Activated naive CD8-positive, alpha-beta T cell treated with anti-CD3 and anti-CD28 coated beads, Interleukin-2, amount 50 U/mL, for 16 hours (primary cell): ENCODE measurements around the gene NUP88.
"Not testable (repeated sequence)": the region's sequence is repeated elsewhere in the genome, so short reads cannot be mapped to it uniquely, and the experiment has no call there.

Source experiments
- DNase-seq: peaks from one replicate; pipeline ENCODE4 v3.0.0-alpha.2; 2020; ENCODE audit warnings: low read depth, low spot score

Gene NUP88

DNA sequence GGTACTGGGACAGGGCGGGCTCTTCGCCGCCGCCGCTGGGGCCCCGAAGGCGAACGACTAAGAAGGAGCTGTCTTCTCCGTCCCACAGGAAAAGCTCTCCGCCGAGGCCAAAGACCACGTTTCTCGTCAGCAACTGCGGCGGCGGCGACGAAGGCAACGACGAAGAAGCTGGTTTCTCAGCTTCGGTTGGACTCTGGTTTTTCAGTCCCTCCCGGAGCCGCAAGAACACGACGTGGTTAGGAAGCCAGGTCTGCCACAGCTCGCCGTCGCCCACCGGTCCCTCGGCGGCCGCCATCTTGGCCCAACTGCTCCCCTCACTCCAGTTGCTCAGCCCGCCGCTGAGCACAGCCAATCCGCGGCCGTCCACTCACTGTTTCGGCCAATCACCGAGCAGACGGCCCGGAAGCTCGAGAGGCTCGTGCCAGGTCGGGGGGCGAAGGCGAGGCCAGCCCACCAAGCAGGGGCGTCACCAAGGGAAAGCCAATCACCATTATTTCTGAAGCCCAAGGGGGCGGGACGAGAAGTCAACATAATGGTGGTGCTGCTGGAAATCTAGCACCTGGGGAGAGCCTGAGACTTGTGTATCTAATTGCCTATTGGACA is at the start of gene NUP88:
TSS of gene NUP88 (minus strand) at position 307 of the 603 bp plus-strand sequence. CDS start at position 295, 12 bp downstream.
- DNase-seq, result peak; percentile 97

DNA sequence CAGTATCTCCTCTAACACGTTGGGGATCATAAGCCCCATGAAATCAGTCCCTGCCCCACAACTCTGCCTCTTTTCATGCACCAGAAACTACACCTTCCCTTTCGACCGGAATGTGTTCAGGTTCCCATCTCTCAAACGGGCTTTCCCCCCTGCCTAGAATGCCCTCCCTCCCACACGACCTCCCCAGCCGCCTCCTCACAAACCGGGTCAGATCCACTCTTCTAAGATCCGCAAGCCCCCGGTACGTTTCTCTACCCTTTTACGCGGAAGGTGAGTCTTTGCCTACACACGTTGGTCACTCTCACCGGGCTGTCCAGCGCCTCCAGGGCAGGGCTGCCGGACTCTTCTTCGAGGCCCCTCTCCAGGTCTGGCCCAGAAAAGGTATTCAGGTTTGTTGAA is 48.6 kb upstream of the NUP88 start:
- no peak for DNase-seq

DNA sequence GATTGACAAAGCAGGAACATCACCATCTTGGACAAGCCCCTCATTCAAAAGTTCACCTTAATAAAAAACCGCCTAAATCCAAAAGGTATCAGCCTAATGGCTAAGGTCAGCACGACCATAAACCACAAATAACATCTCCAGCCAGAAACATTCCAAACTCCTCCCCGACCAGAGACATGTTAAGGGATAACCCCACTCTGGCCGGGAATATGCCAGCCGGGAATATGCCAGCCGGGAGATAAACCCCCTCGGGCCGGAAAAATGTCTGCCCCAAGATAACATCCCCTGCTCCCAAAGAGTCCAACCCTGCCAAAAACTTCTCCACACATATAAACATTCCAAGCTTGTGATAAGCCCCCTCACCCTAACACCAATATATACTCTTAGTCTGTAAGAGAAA is 48.0 kb upstream of the NUP88 start:
- no peak for DNase-seq

DNA sequence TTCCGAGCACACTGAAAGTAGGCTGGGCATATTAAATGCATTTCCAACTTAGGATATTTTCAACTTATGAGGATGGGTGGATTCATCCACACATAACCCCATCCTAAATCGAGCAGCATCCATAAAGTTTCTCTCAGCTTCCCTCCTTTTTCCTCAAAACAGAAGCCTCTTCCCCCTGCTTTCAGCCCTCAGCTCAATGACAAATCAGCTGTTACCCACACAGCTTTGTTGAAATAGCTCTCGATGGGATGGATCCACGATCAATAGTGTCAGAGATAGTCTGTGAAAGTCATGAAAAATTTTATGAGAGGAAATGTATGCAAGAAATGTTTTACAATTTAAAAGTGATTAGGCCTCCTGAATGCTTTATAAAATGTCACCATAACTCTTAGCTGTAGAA is 46.8 kb upstream of the NUP88 start:
- no peak for DNase-seq

DNA sequence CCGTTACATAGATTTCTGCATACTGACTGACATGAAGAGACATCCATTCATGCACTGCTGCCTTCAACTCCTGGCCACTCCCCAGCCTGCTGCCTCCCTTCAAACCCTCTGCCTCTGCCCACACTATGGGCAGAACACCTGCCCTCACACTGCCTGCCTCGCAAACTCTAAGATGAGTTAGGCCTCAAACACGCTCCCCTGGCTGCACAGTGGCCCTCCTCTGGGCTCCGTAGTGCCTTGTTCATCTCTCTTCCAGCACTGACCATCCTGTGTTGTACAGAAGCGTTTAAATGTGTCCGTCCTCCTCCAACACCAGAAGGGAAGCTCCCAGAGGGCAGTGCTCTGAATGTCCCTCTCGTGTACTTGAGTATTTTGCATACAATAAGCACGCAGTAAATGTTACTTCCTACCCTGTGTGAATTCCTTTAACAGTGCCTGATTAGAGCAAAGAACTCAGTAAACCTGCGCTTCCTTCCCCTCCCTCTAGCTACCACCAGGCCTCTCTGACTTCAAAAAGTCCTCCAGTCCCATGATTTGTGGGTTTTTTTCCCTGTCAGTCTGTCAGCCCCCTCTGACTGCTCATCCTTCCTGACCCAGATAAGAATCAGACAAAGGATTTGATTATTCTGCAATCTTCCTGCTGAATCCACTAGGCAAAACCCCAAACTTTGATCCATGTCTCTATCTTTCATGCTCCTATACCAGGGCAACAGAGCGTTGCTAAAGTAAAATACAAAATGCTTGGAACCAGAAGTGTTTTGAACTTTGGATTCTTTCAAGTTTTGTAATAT is 45.5 kb upstream of the NUP88 start:
- no peak for DNase-seq

DNA sequence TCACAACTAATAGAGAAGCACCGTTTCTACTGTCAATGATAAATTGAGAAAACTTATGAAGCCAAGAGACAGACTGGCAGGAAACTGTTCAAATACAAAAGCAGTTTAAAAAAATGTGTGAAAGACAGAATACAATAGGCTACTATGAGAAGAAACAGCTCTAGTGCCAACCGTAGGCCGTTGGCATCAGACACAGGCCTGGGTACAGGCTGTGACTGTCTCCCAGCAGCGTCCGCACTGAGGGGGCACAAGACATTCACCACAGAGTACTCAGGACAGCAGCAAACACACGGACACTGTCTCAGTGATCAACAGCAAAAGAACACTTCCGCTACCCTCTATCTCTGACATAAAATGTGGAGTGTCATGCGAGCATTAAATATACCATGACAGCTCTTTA is 27.3 kb upstream of the NUP88 start:
- DNase-seq, result no peak

DNA sequence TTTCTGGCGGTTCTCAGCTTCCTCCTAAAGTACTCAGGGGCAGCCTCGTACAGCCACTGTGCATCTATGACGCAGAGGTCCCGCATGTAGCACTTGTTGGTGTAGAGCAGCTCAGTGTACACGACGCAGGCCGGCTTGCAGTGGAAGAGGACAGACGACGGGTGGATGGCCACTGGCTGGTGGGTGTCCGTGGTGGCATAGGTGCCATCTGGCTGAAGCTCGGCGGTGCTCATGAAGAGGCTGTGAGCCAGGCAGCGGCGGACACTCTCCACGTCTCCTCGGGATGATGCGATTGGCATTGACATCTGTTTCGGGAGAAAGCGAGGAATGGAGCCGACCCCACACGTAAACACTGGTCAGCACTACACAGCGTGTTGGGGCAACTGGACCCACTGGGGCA is 24.7 kb upstream of the NUP88 start:
- no peak for DNase-seq

DNA sequence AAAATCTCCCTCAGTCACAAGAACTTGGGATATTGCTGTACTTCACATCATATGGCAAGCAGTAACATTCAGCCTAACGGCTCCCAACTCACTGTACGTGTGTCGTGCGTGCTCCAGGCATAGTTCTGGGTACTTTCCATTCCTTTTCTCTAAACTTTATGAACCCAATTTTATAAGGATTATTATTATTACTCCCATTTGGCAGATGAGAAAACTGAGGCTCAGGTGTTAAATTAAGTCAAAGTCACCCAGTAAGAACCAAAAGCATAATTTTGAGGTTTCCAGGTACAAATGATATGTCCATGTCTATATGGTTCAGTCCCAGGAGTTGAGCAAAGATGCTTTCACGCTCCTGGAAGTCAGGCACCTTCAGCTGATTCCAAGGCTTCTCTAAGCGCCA is 24.3 kb upstream of the NUP88 start:
- DNase-seq, result no peak

DNA sequence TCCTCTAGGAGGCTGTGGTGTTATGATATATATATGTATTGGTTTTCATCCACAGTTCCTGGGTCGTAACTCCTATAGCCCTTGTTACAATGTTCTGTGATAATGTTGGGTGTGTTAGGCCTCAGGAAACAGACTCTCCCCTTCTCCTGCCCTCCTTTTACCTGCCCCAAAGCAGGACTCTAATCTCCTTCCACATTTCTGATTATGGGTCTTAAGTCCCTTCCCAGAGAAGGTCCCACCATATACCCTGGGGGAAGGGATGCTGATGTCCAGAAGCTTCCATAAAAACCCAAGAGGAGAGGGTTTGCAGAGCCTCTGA is 19.9 kb upstream of the NUP88 start:
- no peak for DNase-seq

DNA sequence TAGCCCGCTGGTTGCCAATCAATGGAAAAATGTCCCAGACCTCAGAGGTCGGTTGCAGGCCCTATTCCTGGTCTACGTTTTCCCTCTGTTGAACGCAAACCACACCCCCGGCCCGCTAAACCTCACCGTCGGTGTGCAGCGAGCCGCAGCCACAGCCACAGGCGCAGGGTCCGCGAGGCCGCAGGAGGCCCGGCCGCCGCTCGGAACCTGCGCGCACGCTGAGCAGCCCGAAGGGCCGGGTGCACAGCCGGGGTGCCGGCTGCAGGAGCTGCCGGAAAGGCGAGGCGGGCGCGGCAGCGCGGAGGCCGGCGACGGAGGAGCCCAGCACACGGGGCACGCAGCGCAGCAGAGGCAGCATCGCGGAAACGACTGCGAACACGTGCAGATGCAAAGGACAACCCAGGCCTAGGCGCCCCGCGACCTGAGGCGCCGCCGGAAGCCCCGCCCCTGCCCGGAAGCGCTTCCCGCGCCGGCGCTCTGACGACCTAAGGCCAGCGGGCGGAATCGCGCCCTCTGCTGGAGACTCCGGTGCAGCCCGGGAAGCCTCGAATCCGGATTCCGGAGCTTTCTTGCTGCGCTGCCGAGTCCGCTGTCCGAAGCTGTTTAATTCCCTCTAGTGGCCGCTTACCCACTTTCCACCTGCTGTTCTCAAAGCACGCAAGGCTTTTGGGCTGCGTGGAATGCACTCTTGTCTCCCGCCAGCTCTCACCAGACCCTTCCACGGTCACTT is 19.4 kb upstream of the NUP88 start, which contains the start of gene C1QBP:
TSS of gene C1QBP (minus strand) at position 440 of the 730 bp plus-strand sequence. CDS start at position 358, 82 bp downstream.
- peak; percentile 81 for DNase-seq

DNA sequence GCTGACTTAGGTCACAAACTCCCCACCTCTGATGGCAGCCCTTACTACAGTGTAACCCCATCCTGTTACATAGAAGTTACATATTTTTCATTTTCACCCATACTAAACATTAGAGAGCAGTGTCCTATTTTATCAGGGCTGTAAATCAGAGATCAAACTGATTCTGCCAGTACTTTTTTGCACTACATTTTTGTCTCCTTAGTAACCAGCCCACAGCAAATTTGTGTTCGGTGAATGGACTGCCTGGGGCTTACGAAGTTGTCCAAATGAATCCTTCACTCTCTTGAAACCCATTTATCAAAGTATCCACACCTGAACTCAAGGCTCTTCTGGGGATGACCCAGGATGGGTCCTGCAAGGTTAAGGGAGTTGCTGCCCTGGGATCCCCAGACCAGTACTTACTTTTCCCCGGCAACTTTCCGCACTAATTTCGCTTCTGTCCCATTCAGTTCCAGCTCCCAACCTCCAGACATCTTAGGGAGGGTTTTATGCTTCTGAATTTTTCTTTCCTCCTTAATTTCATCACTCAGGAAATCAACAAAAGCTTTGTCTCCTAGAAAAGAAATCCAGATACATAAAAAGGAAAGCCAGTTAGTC is 18.4 kb upstream of the NUP88 start:
- DNase-seq, result no peak

DNA sequence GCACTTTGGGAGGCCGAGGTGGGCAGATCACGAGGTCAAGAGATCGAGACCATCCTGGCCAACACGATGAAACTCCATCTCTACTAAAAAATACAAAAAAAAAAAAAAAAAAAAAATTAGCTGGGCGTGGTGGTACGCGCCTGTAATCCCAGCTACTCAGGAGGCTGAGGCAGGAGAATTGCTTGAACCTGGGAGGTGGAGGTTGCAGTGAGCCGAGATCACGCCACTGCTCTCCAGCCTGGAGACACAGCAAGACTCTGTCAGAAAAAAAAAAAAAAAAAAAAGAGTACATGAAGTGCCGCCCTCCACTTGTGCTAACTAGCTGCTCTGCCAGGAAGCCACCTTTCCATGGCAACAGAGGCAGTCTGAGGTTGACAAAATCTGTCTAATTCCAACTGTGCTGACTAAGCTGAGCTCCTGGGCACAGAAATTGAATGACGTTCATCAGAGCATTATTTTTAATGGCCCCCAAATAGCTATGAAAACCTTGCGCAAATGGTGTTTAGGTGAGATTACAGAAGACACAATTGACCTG is 16.4 kb upstream of the NUP88 start:
- not testable (repeated sequence) for DNase-seq

DNA sequence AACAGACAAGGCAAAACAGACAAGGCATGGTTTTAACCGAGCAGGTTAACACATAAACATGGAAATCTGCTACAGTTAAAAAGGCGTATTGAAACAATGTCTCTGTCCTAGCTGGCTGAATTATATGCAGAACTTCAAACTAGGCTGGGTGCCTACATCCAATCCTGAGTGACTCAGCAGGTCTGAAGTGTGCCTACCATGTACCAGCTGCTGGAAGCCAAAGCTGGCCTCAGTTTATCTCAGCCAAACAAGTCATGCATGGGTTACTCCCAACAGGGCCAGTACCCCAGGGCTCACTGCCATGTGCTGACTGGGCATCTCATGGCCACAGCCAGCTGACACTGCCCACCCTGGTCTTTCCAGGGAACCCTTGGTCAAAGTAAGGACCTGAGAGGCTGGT is 15.5 kb upstream of the NUP88 start:
- no peak for DNase-seq

DNA sequence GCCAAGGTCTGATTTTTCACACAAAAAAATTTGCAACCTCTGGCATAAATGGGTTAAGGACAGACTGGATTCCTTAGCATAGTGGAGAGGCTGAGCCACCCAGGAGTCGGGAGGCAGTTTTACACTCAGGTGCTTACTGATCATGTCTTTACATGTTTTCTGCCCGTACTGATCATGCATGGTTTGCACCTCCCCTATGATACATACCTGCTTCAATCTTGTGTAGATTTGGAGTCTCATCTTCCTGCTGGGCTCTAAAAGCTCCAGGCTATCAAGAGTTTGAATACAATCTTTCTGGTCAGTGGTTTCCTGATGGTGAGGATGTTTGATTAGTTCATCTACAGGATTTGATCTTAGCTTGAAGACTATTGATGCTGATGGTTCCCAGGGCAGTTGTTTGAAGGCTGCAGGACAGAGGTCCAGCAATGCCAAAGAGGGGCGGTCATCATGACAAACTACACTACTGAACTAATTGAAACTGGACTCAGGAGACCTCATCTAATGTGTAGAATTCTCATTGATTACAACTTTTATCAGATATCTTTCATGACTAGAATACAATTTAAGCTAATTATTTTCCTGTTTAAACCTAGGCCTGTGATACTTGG is 12.6 kb upstream of the NUP88 start:
- no peak for DNase-seq

DNA sequence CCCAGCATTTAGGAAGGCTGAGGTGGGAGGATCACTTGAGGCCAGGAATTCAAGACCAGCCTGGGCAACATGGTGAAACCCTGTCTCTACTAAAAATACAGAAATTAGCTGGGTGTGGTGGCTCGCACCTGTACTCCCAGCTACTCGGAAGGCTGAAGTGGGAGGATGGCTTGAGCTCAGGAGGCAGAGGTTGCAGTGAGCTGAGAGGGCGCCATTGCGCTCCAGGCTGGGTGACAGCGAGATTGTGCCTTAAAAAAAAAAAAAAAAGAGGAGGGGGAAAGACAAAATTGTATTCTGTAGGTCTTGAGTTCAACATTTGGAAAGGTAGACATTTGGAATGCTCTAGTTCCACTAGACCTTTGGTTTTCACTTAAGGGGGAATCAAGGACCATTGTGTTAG is 11.8 kb upstream of the NUP88 start:
- not testable (repeated sequence) for DNase-seq

DNA sequence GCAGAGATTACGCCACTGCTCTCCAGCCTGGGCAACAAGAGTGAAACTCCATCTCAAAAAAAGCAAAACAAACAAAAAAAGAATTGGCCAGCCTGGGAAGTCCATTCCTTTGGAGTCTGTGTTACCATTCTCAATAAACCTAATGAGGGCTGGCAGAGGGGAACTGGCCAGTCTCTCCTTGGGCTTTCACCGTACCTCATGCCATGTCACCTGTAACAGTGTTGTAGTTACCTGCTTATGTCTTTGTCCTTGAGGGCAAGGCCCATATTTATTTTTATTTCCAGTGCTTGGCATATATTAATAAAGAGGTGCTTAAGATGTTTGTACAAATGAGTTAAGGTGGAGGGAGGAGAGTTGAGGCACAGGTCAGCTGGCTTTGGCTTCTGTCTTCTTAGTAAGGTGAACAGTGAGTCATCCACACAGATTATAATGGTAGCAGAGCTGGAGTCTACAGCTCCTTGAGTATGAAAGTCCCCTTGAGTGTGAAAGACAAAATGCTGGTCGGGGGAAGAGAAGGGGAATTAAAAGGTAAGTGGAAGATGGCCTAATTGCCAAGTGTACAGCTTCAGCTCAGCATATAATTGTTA is 11.0 kb upstream of the NUP88 start:
- no peak for DNase-seq

DNA sequence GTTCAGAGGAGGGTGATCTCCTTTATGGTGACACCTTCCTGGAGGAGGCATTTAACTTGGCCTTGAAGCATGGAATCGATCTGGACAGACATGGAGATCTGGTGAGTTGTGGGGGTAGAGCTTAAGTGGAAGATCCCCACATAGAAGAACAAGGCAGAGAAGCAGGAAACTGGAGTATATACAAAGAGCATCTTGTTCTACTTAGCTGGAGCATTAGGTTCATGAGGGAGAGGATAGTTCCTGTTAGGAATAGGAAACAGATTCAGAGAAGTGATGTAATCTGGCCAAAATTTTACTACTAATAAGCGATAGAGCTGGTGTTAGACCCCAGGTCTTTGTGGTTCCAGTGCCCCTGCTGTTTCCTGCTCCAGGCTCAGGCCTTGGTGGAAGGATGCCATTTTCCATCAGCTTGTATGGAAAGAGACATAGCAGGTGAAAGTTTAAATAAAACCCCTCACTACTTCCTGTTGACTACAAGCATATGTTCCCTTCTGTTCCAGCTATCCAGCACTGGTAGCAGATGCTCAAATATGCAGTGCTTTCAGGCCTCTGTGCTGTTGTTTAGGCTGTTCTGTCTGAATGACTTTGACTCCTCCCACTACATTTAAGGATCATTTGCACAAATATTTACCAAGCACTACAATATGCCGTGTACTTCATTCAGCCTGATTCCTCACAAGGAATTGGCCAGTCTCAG is 9.9 kb upstream of the NUP88 start:
- no peak for DNase-seq

DNA sequence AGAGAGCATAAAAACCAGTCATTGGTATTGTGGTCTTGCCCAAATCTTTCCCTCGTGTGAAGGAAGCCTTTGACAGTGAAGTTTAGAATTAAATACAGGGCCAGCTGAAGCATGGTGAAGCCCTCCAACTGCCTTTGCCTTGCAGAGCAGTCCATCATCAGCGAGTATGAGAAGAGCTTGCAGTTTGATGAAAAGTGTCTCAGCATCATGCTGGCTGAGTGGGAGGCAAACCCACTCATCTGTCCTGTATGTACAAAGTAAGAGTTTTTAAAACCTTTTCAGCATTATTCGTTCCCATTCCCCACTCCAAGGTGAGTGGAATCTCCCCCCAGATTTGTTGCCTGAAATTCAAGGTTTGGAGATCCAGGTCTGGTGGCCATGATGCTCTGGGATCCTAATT is 6.4 kb upstream of the NUP88 start:
- DNase-seq, result no peak

DNA sequence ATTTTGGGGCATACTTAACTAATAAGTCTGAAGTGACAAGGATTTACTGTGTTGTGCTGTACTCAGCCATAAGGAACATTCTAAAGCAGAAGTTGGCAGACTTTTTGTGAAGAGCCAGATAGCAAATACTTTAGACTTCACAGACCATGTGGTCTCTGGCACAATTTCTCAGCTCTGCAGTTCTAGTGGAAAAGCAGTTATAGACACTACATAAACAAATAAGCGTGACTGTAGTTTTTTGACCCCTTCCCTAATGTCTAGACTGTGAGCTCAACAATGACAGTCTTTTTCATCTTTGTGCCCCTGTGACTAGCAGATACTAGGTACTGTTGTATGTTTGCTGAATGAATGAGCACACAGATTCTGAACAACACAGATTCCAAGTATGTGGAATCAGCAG is 5.4 kb upstream of the NUP88 start:
- DNase-seq, result no peak

DNA sequence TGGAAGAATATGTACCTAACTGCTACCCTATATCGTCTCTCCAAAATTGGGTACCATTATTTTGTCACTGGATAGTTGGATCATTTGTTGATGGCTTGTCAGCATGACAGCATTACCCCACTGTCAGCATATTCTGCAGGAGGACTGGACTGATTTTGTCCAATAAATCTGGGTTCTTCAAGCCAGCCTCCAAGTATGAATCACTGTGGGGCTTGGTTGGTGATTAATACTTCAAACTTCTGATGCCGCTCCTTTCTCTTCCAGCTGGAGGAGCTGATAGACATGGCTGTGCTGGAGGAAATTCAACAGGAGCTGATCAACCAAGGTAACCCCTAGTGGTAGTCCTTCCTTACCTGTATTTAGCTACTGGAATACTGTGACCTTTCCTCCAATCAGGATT is 3.0 kb upstream of the NUP88 start:
- no peak for DNase-seq
